Hepatic stellate cell (primary cell): Measurements from ENCODE around the gene ENDOD1.

Experiments
- DNase-seq: peaks from one replicate; pipeline ENCODE4 v3.0.0; 2011; ENCODE audit warnings: low spot score

Gene ENDOD1

DNA sequence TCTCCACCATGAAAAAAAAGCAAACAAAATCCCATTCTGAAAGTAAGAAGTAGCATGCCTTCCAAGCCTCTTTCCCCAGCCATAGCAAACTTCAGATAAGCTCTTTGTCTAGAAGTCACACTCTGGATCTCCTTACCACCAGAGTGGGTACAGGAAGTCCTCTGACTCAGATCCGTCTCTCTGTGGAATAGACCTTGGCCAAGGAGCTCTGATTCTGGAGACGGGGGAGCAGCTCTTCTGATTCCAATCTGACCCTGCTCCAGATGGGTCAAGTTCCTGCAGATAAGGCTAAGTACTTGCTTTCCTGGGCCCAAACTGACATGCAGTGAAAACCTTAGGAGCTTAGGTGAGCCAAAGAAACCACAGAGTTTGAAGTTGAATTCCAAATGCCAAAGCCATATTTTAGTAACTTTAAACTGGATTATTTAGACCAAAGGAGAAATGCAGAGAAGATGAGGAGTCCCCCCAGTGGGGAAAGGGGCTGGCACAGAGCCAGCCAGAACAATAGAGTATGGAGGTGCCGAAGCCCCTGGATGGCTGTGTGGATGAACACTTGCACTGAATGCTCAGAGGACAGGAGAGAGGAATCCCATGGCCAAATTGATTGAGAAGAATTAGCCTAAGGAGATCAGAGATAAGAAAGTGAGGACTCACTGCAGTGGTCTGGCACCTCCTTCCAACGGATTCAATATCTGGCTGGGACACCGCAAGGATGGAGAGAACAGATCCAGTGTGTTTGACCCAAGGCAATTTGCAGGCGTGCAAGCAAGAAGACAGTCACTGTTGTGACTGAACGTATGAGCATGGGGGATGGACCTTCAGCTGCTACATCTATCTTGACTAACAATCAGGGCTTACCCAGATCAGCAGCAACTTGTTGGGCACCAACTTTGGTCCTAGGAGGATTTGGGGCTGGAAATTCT lies 54.9 kb downstream of the ENDOD1 start:
- DNase-seq, result no peak

DNA sequence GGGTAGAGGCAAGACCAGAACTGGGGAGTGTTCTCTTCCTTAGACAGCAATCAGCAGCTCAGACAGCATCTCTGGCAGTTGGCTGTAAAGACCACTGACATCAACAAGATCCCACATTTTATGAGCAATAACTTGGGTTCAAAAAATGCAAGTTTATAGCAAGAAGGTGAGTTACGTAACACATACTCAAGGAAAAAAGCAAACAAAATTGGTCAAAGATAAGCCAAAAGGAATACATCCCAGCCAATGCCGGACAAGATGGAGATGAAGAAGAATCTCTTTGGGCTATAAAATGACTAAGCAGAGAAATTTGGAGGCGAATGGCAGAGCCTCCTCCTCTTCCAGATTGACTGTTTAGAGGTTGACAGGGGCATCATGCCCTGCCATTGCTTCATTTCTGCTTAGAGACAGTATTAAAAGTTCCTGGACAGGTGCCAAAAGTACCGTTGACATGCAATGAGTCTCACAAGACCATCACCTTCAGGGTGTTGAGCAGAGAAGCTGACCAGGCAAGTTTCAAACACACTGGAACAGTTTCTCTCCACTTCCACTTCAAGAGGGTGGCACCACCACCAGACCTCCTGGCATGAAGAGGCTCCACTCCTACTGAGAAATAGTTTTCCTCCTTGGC lies 55.9 kb downstream of the ENDOD1 start:
- DNase-seq, result no peak

DNA sequence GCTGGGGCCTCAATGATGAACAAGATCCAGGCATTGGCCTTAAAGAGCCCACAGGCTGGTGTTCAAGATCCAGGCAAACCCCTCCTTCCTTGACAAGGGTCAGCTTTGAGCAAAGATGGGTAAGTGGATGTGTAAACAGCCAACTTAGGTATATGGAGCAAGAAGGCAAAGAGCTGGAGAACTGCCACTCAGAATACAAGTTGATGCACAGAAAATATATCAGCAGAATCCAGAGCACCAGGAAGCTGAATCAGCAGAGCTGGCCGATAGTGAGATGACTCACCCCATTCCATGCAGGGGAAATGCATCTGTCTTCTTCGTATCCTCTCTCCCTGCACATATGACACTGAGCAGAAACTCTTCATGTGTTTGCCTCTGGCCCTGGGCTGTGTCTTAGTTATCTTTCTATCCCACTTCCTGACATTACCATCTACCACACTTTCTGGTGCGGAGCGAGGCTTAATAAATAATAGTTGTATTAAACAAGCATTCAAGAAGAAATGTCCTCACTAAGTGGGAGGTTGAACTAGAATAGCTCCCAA lies 57.8 kb downstream of the ENDOD1 start:
- DNase-seq, result peak; percentile 90

- DNase-seq, result no peak
These were observed 58.8 kb downstream of the ENDOD1 start for GRCh38 chr11:95148406-95148805.

DNA sequence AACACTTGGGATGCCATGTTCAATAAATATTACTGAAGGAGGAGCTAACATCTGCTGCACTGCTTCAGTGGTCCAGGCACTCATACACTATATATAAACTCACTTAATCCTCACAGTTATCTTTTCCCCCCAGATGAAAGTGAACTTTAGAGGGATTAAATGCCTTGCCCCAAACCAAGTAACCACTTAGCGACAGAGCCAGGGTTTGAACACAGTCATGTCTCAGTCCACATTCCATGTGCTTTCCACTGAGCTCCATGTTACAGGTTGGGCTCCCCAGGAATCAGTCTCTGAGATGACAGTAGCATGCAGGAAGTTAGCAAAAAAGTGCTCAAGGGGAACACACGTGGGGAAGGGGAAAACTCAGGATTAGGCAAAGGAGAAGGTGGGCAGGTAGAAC lies 59.3 kb downstream of the ENDOD1 start:
- no peak for DNase-seq

GRCh38 chr11:95149651-95150364 lies 60.2 kb downstream of the ENDOD1 start:
- no peak for DNase-seq

GRCh38 chr11:95150956-95151684 lies 61.5 kb downstream of the ENDOD1 start:
- DNase-seq, result peak; percentile 92

- no peak for DNase-seq
These were observed 63.5 kb downstream of the ENDOD1 start for GRCh38 chr11:95152876-95153856.

- DNase-seq, result no peak
These were observed 64.2 kb downstream of the ENDOD1 start for GRCh38 chr11:95153857-95154246.

GRCh38 chr11:95154514-95154913 lies 64.9 kb downstream of the ENDOD1 start:
- peak; percentile 35 for DNase-seq

DNA sequence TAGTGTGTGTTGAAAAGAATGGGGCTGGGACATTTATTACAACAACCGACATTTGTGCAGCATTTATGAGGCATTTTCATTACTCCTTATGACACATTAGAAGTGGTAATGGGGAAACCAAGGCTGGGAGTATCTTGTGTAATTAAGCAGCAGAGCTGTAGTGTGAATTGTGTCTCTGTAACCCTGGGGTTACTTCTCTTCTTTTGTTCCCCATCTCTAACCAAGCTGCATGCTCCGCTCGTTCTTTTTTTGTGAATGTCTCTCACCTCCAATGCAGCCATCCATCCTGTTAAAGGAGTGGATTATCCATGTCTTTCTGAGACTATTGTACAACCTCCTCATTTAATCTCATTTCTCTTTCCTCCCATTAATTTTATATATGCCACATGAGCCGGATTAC lies 65.7 kb downstream of the ENDOD1 start:
- DNase-seq, result no peak

- DNase-seq, result no peak
These were observed 66.6 kb downstream of the ENDOD1 start for GRCh38 chr11:95156133-95156721.

- no peak for DNase-seq
These were observed 67.4 kb downstream of the ENDOD1 start for GRCh38 chr11:95156916-95157541.

DNA sequence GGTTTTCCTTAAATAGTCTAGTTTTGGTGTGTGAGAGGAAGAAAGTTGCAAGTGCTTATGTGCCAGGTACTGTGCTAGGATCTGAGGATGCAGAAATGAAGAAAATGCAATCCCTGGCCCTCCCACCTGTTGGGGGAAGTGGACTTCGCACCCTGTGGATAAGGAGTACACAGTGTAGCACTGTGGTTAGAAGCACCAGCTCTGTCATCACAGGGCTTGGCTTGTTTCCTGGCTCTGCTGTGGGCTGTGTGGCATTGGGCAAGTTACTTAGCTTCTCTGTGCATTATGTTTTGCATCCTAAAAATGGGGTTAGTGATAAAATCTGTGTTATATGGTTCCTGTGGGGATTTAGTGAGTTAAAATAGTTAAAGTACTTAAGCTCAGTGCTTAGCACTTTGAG lies 68.2 kb downstream of the ENDOD1 start:
- DNase-seq, result no peak

DNA sequence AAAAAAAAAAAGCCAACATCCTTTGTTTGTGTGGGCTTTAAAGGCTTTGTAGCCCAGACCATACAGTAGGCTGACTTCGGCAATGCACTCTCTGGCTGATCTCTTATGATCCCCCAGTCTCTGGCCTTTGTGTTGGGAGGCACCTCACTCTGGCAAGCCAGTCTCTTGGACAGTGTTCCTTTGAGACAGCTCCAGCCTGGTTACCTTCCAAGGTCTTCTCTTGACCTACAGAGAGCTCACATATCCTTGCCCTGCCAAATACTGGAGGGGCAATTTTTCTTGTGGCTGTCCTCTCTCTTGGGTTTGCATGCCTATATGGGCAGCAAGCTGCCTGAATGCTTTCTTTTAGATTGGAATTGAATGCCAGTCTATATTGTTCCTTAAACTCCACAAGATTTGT lies 71.6 kb downstream of the ENDOD1 start:
- DNase-seq, result no peak

- DNase-seq, result no peak
These were observed 73.5 kb downstream of the ENDOD1 start for GRCh38 chr11:95163106-95163505.

GRCh38 chr11:95165638-95166037 lies 76.0 kb downstream of the ENDOD1 start:
- DNase-seq, result no peak

GRCh38 chr11:95166781-95167180 lies 77.1 kb downstream of the ENDOD1 start:
- no peak for DNase-seq

DNA sequence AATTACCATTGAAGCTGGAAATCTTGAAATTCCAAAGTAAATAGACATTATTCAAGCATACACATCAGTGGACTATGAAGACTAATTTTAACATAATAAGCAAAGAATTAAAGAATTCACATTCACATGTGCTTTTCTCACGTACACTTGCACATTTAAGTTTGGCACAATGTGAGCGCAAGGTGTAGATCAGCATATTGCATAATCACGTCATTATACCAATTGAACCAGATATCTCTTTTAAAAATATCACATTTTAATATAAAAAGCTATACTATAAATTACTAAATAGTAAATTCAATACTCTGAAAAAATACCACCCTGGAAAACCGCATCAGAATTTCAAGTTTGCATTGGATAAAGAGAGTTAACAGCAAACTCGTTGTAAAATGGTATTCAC lies 80.6 kb downstream of the ENDOD1 start:
- no peak for DNase-seq
